Heart left ventricle (tissue), 16 donors: ENCODE measurements around the gene PAGE2. TPM values are rescaled to one million over a fixed set of nuclear protein-coding genes. Genes with fewer than 3 reads are reported as not detected.
"Not testable (repeated sequence)": the region's sequence is repeated elsewhere in the genome, so short reads cannot be mapped to it uniquely, and the experiment has no call there.

ENCODE experiments used
- ATAC-seq, 4 donors: fragments of 200-7000 bp; cut with Tn5 transposase; one replicate each; pipeline ENCODE4 v1.9.1; 2020 to 2022; ENCODE audit warnings: moderate library complexity in 4 of 4, mild to moderate bottlenecking in 3 of 4, moderate number of reproducible peaks in 1 of 4
- DNase-seq, 5 donors: peaks; one replicate each; pipeline ENCODE4 v3.0.0-alpha.2; 2020
- H3K27ac ChIP-seq, 12 donors: fragments of 200-600 bp; sonication (generic) in 4 of 12; one replicate each; pipeline versions ENCODE4 v1.5.0 to v1.8.0; 2016 to 2022; ENCODE audit warnings: mild to moderate bottlenecking in 2 of 12
- H3K27me3 ChIP-seq, 9 donors: fragments of 200-600 bp; sonication (generic) in 2 of 9; one replicate each; pipeline versions ENCODE4 v1.5.1 to v1.8.0; 2016 to 2022; ENCODE audit warnings: mild to moderate bottlenecking in 3 of 9
- H3K36me3 ChIP-seq, 9 donors: fragments of 200-600 bp; sonication (generic) in 2 of 9; one replicate each; pipeline versions ENCODE4 v1.5.0 to v1.8.0; 2018 to 2022; ENCODE audit warnings: mild to moderate bottlenecking in 2 of 9
- H3K4me1 ChIP-seq, 12 donors: fragments of 200-600 bp; sonication (generic) in 4 of 12; one replicate each; pipeline versions ENCODE4 v1.5.0 to v1.8.0; 2016 to 2022; ENCODE audit warnings: mild to moderate bottlenecking in 3 of 12
- H3K4me3 ChIP-seq, 12 donors: fragments of 200-600 bp; sonication (generic) in 4 of 12; one replicate each; pipeline versions ENCODE4 v1.5.0 to v1.8.0; 2017 to 2022; ENCODE audit warnings: mild to moderate bottlenecking in 9 of 12, moderate library complexity in 4 of 12
- H3K9me3 ChIP-seq, 12 donors: fragments of 200-600 bp; sonication (generic) in 4 of 12; one replicate each; pipeline versions ENCODE4 v1.5.0 to v1.8.0; 2016 to 2022; ENCODE audit warnings: mild to moderate bottlenecking in 1 of 12
- POLR2A ChIP-seq, 2 donors: fragments of 450-650 bp; IDR thresholded peaks; one replicate each; pipeline ENCODE4 v1.6.1; 2017; ENCODE audit warnings: antibody characterized with exemption in 2 of 2, mild to moderate bottlenecking in 2 of 2, moderate library complexity in 2 of 2
- WGBS, 4 donors: extraction: QIAGEN DNeasy Blood & Tissue Kit in 2 of 4; methylation state at CpG; one replicate each; pipeline versions ENCODE4 v1.1.5 to v1.1.7; 2013 to 2018; 5-methylcytosine and 5-hydroxymethylcytosine counted together
- intact Hi-C, 10 donors: fragments of 100-400 bp; cut with DNase I; formaldehyde crosslinking; loops; one replicate each; pipeline versions ENCODE4 v1.11.1 to v1.14.2; 2022
- polyA plus RNA-seq, 2 donors: library from polyadenylated mRNA; stranded (reverse); fragments of 200-250 nt; gene quantifications; one replicate each; pipeline ENCODE4 v1.2.3, GENCODE V29; 2013
- total RNA-seq, 9 donors: library from RNA; depleted of rRNA in 2 of 9; stranded (reverse); fragments of >200 nt in 2 of 9; fragmentation: NEBNext Ultra II Directional in 3 of 9; extraction: Animal tissue kit (Norgen Biotek cat#: 25700) in 3 of 9; gene quantifications; one replicate each; pipeline versions ENCODE4 v1.1.0 to v1.2.4, GENCODE V29; 2016 to 2023
- TF ChIP-seq, protein P1 (sequence below), 12 donors: fragments of 200-600 bp; sonication (generic) in 4 of 12; IDR thresholded peaks; one replicate each; pipeline versions ENCODE4 v1.5.0 to v1.8.0; 2018 to 2022; ENCODE audit warnings: antibody characterized with exemption in 12 of 12, mild to moderate bottlenecking in 5 of 12
- donor health status: ischemic (EF 13 %, LVEDD 7.1; RV severe dilation, severe dysfunction).
- donor health status: healthy with polysubstance abuse.
- donor health status: DM: no; HTN: yes; CAD: no.
- donor health status: DM: no; HTN: no; CAD: no.
- donor health status: ischemic (EF 25% LVEDD 6.9; RV normal size, moderate dysfunction).
- donor health status: ischemic (EF 25% LVEDD 5.7; RV mildly dilated, moderate dysfunction).
- donor health status: healthy.
- donor health status: DM: yes; HTN: yes; CAD: no.
- donor health status: ischemic (EF 35%, LVEDD 5.7; RV mildly dilated, moderate dysfunction).
- donor health status: nonischemic (EF 11% LVEDD 7.7; RV severe dilation, severe dysfunction).
- donor health status: DM: yes; HTN: yes; CAD: no.
- donor health status: PGD.
- donor health status: ischemic (EF 29% LVEDD 5.4; RV normal size, mild dysfunction).
- donor health status: nonischemic (EF 23%, LVEDD 6.1; RV moderate dilation, normal function).

Gene PAGE2
- total and polyA plus RNA-seq, 11 donors: not detected

DNA sequence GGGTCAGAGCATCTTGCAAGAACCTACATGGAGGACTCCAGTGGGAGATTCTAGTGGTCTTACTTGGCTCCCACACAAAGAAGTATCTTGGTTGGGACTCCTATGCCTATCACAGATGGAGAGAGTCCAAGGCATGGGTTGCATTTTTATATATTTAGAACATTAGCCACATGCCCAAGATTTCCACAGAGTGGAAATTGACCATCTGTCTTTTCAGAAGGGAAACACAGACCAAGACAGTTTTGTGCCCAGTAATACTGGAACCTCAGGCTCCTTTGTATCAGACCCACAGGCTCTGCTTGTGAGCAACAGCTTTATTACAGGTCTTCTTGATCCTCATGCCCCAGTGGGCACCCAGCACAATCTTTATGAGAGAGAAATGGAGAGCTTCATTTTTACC lies 43.6 kb downstream of the PAGE2 start:
- no peaks in the 10 kb centered on the region for H3K9me3 ChIP-seq
- H3K27me3 ChIP-seq: peaks cover 0 to 12% (median 0%) of the 10 kb centered on the region in 9 donors
- intact Hi-C loops: loop anchor here in 8 of 10 donors (10.0 kb wide), 6 partner anchors 192 to 1112 kb away; partner anchors contain the start of gene RRAGB (in 1 of the 8)
- ATAC-seq: no peak
- H3K36me3 ChIP-seq: no peaks in the 10 kb centered on the region
- no peak for TF ChIP-seq POLR2A (IDR thresholded peaks at IDR 0.05)
- TF ChIP-seq, protein P1, sequence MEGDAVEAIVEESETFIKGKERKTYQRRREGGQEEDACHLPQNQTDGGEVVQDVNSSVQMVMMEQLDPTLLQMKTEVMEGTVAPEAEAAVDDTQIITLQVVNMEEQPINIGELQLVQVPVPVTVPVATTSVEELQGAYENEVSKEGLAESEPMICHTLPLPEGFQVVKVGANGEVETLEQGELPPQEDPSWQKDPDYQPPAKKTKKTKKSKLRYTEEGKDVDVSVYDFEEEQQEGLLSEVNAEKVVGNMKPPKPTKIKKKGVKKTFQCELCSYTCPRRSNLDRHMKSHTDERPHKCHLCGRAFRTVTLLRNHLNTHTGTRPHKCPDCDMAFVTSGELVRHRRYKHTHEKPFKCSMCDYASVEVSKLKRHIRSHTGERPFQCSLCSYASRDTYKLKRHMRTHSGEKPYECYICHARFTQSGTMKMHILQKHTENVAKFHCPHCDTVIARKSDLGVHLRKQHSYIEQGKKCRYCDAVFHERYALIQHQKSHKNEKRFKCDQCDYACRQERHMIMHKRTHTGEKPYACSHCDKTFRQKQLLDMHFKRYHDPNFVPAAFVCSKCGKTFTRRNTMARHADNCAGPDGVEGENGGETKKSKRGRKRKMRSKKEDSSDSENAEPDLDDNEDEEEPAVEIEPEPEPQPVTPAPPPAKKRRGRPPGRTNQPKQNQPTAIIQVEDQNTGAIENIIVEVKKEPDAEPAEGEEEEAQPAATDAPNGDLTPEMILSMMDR (IDR thresholded peaks at IDR 0.05): no peak
- no peak overlapping the region for H3K27ac ChIP-seq
- DNase-seq: no peak
- no peak overlapping the region for H3K4me3 ChIP-seq
- H3K4me1 ChIP-seq: no peaks in the 10 kb centered on the region

DNA sequence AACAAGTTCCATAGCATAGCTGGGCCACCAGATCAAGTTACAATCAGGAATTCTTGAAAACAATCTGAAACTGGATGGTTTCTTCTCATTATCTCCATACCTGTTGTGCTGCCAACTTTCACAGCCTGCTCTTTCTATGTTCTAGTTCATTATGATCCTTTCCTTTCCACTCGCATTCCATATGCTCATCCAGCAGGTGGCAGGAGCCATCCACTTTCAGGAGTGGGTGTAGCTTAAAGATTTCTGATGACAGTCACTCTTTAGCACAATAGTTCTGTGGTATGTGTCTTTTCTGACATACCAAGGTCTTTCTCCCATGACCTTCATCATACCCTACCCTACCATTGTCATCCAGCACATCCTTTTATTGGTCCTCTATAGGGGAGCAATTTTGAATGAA lies 46.4 kb downstream of the PAGE2 start:
- WGBS, 4 donors: 0 to 12% (median 11%) methylated on average over 1 of the region's 1 CpG
- TF ChIP-seq POLR2A (IDR thresholded peaks at IDR 0.05): no peak
- TF ChIP-seq, protein P1 (IDR thresholded peaks at IDR 0.05): peak; percentile 36 to 64 (median 54)
- intact Hi-C loops: loop anchor here in 9 of 10 donors (2.0 to 10.0 kb wide), 8 partner anchors 26 to 1112 kb away; partner anchors contain the start of gene RRAGB (in 1 of the 9)

DNA sequence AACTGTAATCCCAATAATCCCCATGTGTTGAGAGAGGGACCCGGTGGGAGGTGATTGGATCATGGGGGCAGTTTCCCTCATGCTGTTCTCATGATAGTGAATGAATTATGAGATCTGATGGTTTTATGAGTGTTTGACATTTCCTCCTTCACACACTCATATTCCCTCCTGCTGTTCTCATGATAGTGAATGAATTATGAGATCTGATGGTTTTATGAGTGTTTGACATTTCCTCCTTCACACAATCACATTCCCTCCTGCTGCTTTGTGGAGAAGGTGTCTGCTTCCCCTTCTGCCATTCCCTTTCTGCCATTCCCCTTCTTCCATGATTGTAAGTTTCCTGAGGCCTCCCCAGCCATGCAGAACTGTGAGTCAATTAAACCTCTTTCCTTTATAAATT lies 52.0 kb downstream of the PAGE2 start:
- not testable (repeated sequence) for H3K27ac ChIP-seq

More for the DNA sequence above, 46.4 kb downstream of the PAGE2 start:
- Histone ChIP-seq H3K4me1 (no peaks in the 10 kb centered on the region), H3K27ac (no peak overlapping the region), H3K36me3 (no peaks in the 10 kb centered on the region), H3K4me3 (no peak overlapping the region), H3K9me3 (no peaks in the 10 kb centered on the region), H3K27me3 (peaks cover 0 to 10% (median 0%) of the 10 kb centered on the region in 9 donors)
- ATAC-seq (peak in 3 of 4 donors; percentile 59 to 65 (median 60)), DNase-seq (peak; percentile 9 to 51 (median 27))

More for the DNA sequence above, 52.0 kb downstream of the PAGE2 start:
- H3K9me3 ChIP-seq, H3K4me3 ChIP-seq, H3K27me3 ChIP-seq, H3K4me1 ChIP-seq, ATAC-seq, DNase-seq, intact Hi-C loops: not testable (repeated sequence)
- 80 to 85% (median 83%) methylated on average over 1 of the region's 1 CpG for WGBS, 4 donors
- H3K36me3 ChIP-seq: peaks cover 0 to 19% (median 0%) of the 10 kb centered on the region in 9 donors

Other genes with a start within 250 kb of the PAGE2 start
- gene TRO, start 168.2 kb upstream of the PAGE2 start, total RNA-seq: 1 to 10 TPM; 1.0 to 6.2 (median 2.5) TPM
- gene TRO, start 168.2 kb upstream of the PAGE2 start, polyA plus RNA-seq: 1 to 10 TPM; 1.3 to 2.5 TPM
- gene PFKFB1, start 94.8 kb upstream of the PAGE2 start, total RNA-seq: 1 to 10 TPM in 1 of 9 donors, under 1 TPM in 5, not detected in 3; 0.14 to 1.2 (median 0.31) TPM
- under 1 TPM; 0.11 to 0.19 TPM for gene PFKFB1, start 94.8 kb upstream of the PAGE2 start, polyA plus RNA-seq
- 10 to 100 TPM in 1 of 9 donors, 1 to 10 TPM in 8; 6.8 to 12.4 (median 8.6) TPM for gene APEX2, start 88.7 kb upstream of the PAGE2 start, total RNA-seq
- gene APEX2, start 88.7 kb upstream of the PAGE2 start, polyA plus RNA-seq: 10 to 100 TPM in 1 of 2 donors, 1 to 10 TPM in 1; 4.5 to 10.6 TPM
- 1 to 10 TPM in 8 of 9 donors, under 1 TPM in 1; 0.44 to 8.3 (median 2.2) TPM for gene ALAS2, start 58.0 kb upstream of the PAGE2 start, total RNA-seq
- under 1 TPM in 1 of 2 donors, not detected in 1; 0.06 TPM for gene ALAS2, start 58.0 kb upstream of the PAGE2 start, polyA plus RNA-seq
- not detected for gene PAGE2B, start 14.0 kb upstream of the PAGE2 start, total RNA-seq
- gene PAGE2B, start 14.0 kb upstream of the PAGE2 start, polyA plus RNA-seq: not detected
- not detected for gene PAGE5, start 131.3 kb downstream of the PAGE2 start, total RNA-seq
- gene PAGE5, start 131.3 kb downstream of the PAGE2 start, polyA plus RNA-seq: not detected
- not detected for gene PAGE3, start 175.9 kb downstream of the PAGE2 start, total RNA-seq
- gene PAGE3, start 175.9 kb downstream of the PAGE2 start, polyA plus RNA-seq: not detected